K562 (cell line): ENCODE measurements around the gene MAP3K7. TPM values are rescaled to one million over a fixed set of nuclear protein-coding genes. Genes with fewer than 3 reads are reported as not detected.
A peak's percentile ranks its signal among the peaks of the same experiment; 100 is the strongest.

Source experiments
- ATAC-seq: fragments of 200-7000 bp; cut with Tn5 transposase; 3 replicates; pipeline ENCODE4 v1.9.1; 2020; ENCODE audit warnings: moderate library complexity
- BruUV-seq: library from RNA; stranded (reverse); fragments of 400-500 nt; replicated peaks from 2 replicates; lab custom pipeline; 2021; lab: Mats Ljungman, UMichigan
- CTCF ChIA-PET: fragments of 300-600 bp; formaldehyde crosslinking; extraction: SDS; loops from one replicate; lab custom pipeline; 2021; ENCODE audit warnings: low intra/inter-chr PET ratio; lab: Yijun Ruan, JAX
- POLR2A ChIA-PET: fragments of 300-600, 350-650 bp; sonication (Branson Sonifier 250); formaldehyde crosslinking; extraction: SDS; loops from one replicate; lab custom pipeline; 2021; ENCODE audit warnings: antibody characterized with exemption, inconsistent platforms; lab: Yijun Ruan, JAX
- DNase-seq, 4 experiments: peaks; one replicate each; pipeline versions ENCODE4 v3.0.0 to v3.0.0-alpha.2; 2011 to 2018; ENCODE audit warnings: low spot score in 3 of 4, mixed read lengths in 3 of 4; ENCODE audit errors: extremely low read depth in 1 of 4
- FAIRE-seq: peaks from 2 replicates; lab custom pipeline; 2011; peaks lifted over from hg19 to GRCh38; lab: Jason Lieb, UNC
- H2AFZ ChIP-seq: 2 replicates; pipeline ENCODE4 v1.6.0; 2011; ENCODE audit warnings: low read depth, low read length, control low read depth, inconsistent platforms
- H3K27ac ChIP-seq: fragments of 200-600 bp; 3 replicates; pipeline ENCODE4 v1.8.0; 2011; ENCODE audit warnings: low read depth, mild to moderate bottlenecking, control low read depth, inconsistent platforms, low read length, moderate library complexity, mixed read lengths; ENCODE audit errors: extremely low read depth
- H3K27me3 ChIP-seq, 2 experiments: fragments of 300-600 bp in 1 of 2; 2 replicates in 1 of 2; 3 replicates in 1 of 2; pipeline versions ENCODE4 v1.6.0 to v1.8.0; 2011; ENCODE audit warnings: inconsistent platforms in 2 of 2, low read length in 2 of 2, mild to moderate bottlenecking in 1 of 2, mixed read lengths in 1 of 2, moderate library complexity in 1 of 2; ENCODE audit not compliant: control insufficient read depth in 2 of 2, insufficient read depth in 2 of 2
- H3K36me3 ChIP-seq: fragments of 300-600 bp; 3 replicates; pipeline ENCODE4 v1.8.0; 2011; ENCODE audit warnings: mild to moderate bottlenecking, low read length, inconsistent platforms; ENCODE audit not compliant: control insufficient read depth, insufficient read depth
- H3K4me1 ChIP-seq, 2 experiments: fragments of 200-600 bp in 1 of 2; replicated peaks in 1 of 2; 2 replicates in 1 of 2; 3 replicates in 1 of 2; pipeline versions ENCODE4 v1.5.1 to v1.8.0; 2011; ENCODE audit warnings: inconsistent platforms in 2 of 2, low read length in 2 of 2, mild to moderate bottlenecking in 1 of 2, mixed read lengths in 1 of 2, moderate library complexity in 1 of 2; ENCODE audit not compliant: control insufficient read depth in 2 of 2, insufficient read depth in 2 of 2
- H3K4me2 ChIP-seq: 2 replicates; pipeline ENCODE4 v1.6.1; 2011; ENCODE audit warnings: low read length, control low read depth, inconsistent platforms, mixed read lengths; ENCODE audit not compliant: insufficient read depth
- H3K4me3 ChIP-seq: fragments of 200-600 bp; sonication (generic), shearing (Covaris generic); 2 replicates; pipeline ENCODE4 v1.5.1; 2016; ENCODE audit warnings: control low read depth, inconsistent platforms
- H3K79me2 ChIP-seq: fragments of 200-600 bp; 3 replicates; pipeline ENCODE4 v1.8.0; 2011; ENCODE audit warnings: low read length, inconsistent platforms; ENCODE audit not compliant: control insufficient read depth, insufficient read depth
- H3K9ac ChIP-seq, 2 experiments: 2 replicates each; pipeline versions ENCODE4 v1.6.0 to v1.6.1; 2011; ENCODE audit warnings: low read depth in 2 of 2, low read length in 2 of 2, control low read depth in 1 of 2, inconsistent platforms in 1 of 2, mild to moderate bottlenecking in 1 of 2, mixed read lengths in 1 of 2; ENCODE audit not compliant: insufficient read depth in 1 of 2
- H3K9me1 ChIP-seq: one replicate; pipeline ENCODE4 v1.6.0; 2011; ENCODE audit warnings: inconsistent platforms, mild to moderate bottlenecking, low read length, moderate library complexity; ENCODE audit not compliant: control insufficient read depth, insufficient read depth
- H3K9me3 ChIP-seq: replicated peaks from 2 replicates; pipeline ENCODE4 v1.5.1; 2011; ENCODE audit warnings: low read depth, low read length, inconsistent platforms; ENCODE audit not compliant: control insufficient read depth, insufficient read depth
- H4K20me1 ChIP-seq: replicated peaks from 2 replicates; pipeline ENCODE4 v1.6.1; 2011; ENCODE audit warnings: low read length, inconsistent platforms, mixed read lengths; ENCODE audit not compliant: control insufficient read depth, insufficient read depth
- CHCHD3 ChIP-seq: fragments of 250-450 bp; sonication (Bioruptor Pico); IDR thresholded peaks from 2 replicates; pipeline ENCODE4 v2.1.2; 2022; ENCODE audit warnings: mild to moderate bottlenecking
- GABPB2 ChIP-seq: fragments of 250-450 bp; sonication (Bioruptor Pico); conservative IDR thresholded peaks from 2 replicates; pipeline ENCODE4 v1.5.1; 2021; ENCODE audit warnings: mild to moderate bottlenecking
- ILF3 ChIP-seq: fragments of 450-650 bp; IDR thresholded peaks from 2 replicates; pipeline ENCODE4 v1.6.1; 2018; ENCODE audit warnings: antibody characterized with exemption, mild to moderate bottlenecking, moderate library complexity, borderline replicate concordance
- NR3C1 ChIP-seq: sonication (generic); formaldehyde crosslinking; IDR thresholded peaks from 2 replicates; pipeline ENCODE4 v1.8.1; 2022; ENCODE audit warnings: missing genetic modification reagents
- SAP30 ChIP-seq: fragments of 200-600 bp; sonication (generic); IDR thresholded peaks from 2 replicates; pipeline ENCODE4 v1.6.1; 2012; ENCODE audit warnings: borderline replicate concordance, low read depth, mild to moderate bottlenecking, moderate library complexity, low read length, control low read depth, inconsistent platforms; ENCODE audit not compliant: insufficient read depth, poor library complexity, severe bottlenecking
- YY1 ChIP-seq, 3 experiments: IDR thresholded peaks; 2 replicates each; pipeline ENCODE4 v1.6.1; 2011; ENCODE audit warnings: low read length in 2 of 3, mild to moderate bottlenecking in 2 of 3, moderate library complexity in 2 of 3, borderline replicate concordance in 1 of 3, control low read depth in 1 of 3, low read depth in 1 of 3; ENCODE audit not compliant: insufficient read depth in 3 of 3, insufficient replicate concordance in 2 of 3, control insufficient read depth in 1 of 3, insufficient read length in 1 of 3; ENCODE audit errors: extremely low read depth in 1 of 3
- ZNF217 ChIP-seq: sonication (generic); formaldehyde crosslinking; IDR thresholded peaks from 2 replicates; pipeline ENCODE4 v1.8.0; 2022; ENCODE audit warnings: mild to moderate bottlenecking, missing genetic modification reagents
- ZNF778 ChIP-seq: fragments of 450-650 bp; formaldehyde crosslinking; IDR thresholded peaks from 2 replicates; pipeline ENCODE4 v1.4.0; 2020; ENCODE audit warnings: mild to moderate bottlenecking, moderate library complexity
- WGBS: fragments of 100-300 bp; shearing (Covaris generic); methylation state at CpG from one replicate; pipeline ENCODE4 v1.1.6; 2016; ENCODE audit warnings: low coverage, mixed read lengths; ENCODE audit not compliant: insufficient coverage; ENCODE audit errors: missing lambda C conversion rate; 5-methylcytosine and 5-hydroxymethylcytosine counted together
- in situ Hi-C: fragments of 300-500 bp; cut with MboI; formaldehyde crosslinking; loops from 4 replicates; pipeline ENCODE4 v1.15.0; 2018; ENCODE audit warnings: inconsistent platforms, mixed read lengths
- intact Hi-C: fragments of 100-400 bp; cut with micrococcal nuclease; formaldehyde crosslinking; loops from 2 replicates; pipeline ENCODE4 v1.14.2; 2022
- polyA plus RNA-seq, 8 experiments: library from polyadenylated mRNA; depleted of rRNA in 4 of 8; stranded (reverse) in 5 of 8; unstranded in 3 of 8; fragments of >200 nt; fragmentation: Nextera tagmentation in 2 of 8; fragmentation: Illumina TruSeq in 1 of 8; extraction: Ambion mirVana in 2 of 8; extraction: Trizol in 1 of 8; gene quantifications; 2 replicates each; pipeline versions ENCODE4 v1.2.1 to v1.2.3, GENCODE V29; 2011 to 2014; ENCODE audit warnings: inconsistent platforms in 1 of 8, missing spikeins in 1 of 8
- total RNA-seq, 7 experiments: library from RNA; depleted of rRNA in 6 of 7; stranded (reverse); fragments of >200 nt in 6 of 7; fragmentation: Illumina TruSeq in 2 of 7; extraction: Trizol in 2 of 7; gene quantifications; 2 replicates each; pipeline versions ENCODE4 v1.2.1 to v1.2.3, GENCODE V29; 2011 to 2021; ENCODE audit warnings: low replicate concordance in 1 of 7
- TF ChIP-seq, protein P1 (sequence below): fragments of 250-450 bp; sonication (Bioruptor Pico); IDR thresholded peaks from 2 replicates; pipeline ENCODE4 v1.5.0; 2020; ENCODE audit warnings: mild to moderate bottlenecking
- TF ChIP-seq, protein P2 (sequence below), 2 experiments: fragments of 450-650 bp in 1 of 2; sonication (generic) in 1 of 2; formaldehyde crosslinking; conservative IDR thresholded peaks; 2 replicates each; pipeline versions ENCODE4 v1.4.0 to v1.8.1; 2020 to 2022; ENCODE audit warnings: mild to moderate bottlenecking in 1 of 2, missing genetic modification reagents in 1 of 2

Gene MAP3K7
- total and polyA plus RNA-seq, 9 of the 15 experiments (the other 6 are each of a cell fraction or from before 2014, with no cell fraction given) = 13.4 to 60.9 (median 34.8) TPM

DNA sequence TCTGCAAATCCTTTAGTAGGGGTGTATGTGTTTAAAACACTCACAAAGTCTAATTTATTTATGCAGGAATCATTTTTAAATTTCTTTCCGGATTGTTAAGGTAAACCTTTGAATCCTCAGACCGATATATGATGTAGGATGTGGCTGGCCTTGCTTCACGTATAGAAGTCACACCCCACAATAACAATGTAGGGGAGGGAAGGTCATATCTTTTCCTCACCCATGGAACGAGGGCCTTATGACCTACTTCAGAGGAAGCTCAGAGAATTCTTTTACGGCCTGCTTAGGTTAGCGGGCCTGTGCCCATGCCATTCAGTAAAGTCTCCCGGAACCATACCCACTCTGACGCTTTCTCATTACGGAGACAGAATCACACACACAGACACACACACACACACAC, 102.9 kb downstream of the MAP3K7 start (continued):
- TF ChIP-seq, protein P1, sequence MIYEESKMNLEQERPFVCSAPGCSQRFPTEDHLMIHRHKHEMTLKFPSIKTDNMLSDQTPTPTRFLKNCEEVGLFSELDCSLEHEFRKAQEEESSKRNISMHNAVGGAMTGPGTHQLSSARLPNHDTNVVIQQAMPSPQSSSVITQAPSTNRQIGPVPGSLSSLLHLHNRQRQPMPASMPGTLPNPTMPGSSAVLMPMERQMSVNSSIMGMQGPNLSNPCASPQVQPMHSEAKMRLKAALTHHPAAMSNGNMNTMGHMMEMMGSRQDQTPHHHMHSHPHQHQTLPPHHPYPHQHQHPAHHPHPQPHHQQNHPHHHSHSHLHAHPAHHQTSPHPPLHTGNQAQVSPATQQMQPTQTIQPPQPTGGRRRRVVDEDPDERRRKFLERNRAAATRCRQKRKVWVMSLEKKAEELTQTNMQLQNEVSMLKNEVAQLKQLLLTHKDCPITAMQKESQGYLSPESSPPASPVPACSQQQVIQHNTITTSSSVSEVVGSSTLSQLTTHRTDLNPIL (CRISPR knock-in tag) = no peak
- TF ChIP-seq ZNF778 (CRISPR knock-in tag) (no peak), NR3C1 (CRISPR knock-in tag) (no peak), SAP30 (no peak)
- TF ChIP-seq, protein P2, sequence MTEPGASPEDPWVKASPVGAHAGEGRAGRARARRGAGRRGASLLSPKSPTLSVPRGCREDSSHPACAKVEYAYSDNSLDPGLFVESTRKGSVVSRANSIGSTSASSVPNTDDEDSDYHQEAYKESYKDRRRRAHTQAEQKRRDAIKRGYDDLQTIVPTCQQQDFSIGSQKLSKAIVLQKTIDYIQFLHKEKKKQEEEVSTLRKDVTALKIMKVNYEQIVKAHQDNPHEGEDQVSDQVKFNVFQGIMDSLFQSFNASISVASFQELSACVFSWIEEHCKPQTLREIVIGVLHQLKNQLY (CRISPR knock-in tag; conservative IDR thresholded peaks at IDR 0.05) = no peak

DNA sequence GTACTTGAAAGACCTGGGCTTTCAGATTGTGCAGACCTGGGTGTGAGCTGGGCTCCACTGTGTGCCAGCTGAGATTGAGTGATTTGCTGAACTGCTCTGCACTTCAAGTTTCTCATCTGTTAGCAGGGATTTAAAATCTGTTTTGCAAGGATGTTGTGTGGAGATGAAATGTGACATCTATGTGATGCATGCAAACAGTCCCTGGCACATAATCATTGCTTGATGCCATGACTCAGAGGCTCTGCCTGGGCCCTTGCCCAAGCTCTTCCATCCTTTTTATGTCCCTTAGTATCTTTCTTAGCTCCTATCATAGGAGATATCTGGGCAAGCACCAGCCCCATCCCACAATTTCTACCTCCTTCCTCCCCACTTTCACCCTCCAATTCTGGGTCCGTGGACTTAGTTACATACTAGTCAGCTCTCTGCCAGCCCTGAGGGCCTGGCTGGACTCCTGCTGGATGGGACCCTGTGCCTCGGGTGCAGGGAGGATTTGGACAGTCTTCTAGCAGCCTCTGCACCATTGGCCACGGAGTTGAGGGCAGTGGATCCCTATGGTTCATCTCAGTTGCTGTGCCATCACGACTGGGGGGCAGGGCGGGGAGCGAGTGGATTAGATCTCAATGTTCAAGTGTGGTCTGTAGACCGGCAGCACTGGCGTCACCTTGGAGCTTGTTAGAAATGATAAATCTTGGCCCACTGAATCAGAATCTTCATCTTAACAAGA, 103.6 kb downstream of the MAP3K7 start:
- H3K4me2 ChIP-seq = no peak overlapping the region
- H3K27me3 ChIP-seq = no peaks in the 10 kb centered on the region; a peak in 1 of 5 replicates
- no peak for FAIRE-seq
- no TSS peak for BruUV-seq
- ATAC-seq = no peak
- no peak overlapping the region for H3K9ac ChIP-seq
- POLR2A ChIA-PET = interaction anchor here (0.7 kb wide), 1 partner anchor 306 kb away, joined by 3 read pairs; no protein-coding TSS in a partner anchor
- H2AFZ ChIP-seq = no peak overlapping the region
- DNase-seq = peak in 1 of 4 experiments; percentile 1
- no peaks in the 10 kb centered on the region for H4K20me1 ChIP-seq
- H3K36me3 ChIP-seq = no peaks in the 10 kb centered on the region
- CTCF ChIA-PET = no interaction called here
- intact Hi-C loops = no loop called here
- H3K4me3 ChIP-seq = no peak overlapping the region
- WGBS = 34% methylated on average over 8 of the region's 8 CpGs
- peaks cover 0 to 8% of the 10 kb centered on the region in 2 experiments; a peak in 3 of 5 replicates for H3K4me1 ChIP-seq
- no peaks in the 10 kb centered on the region for H3K9me3 ChIP-seq
- no peak overlapping the region for H3K27ac ChIP-seq
- no peaks in the 10 kb centered on the region for H3K9me1 ChIP-seq
- in situ Hi-C loops = no loop called here
- no peaks in the 10 kb centered on the region for H3K79me2 ChIP-seq
- no peak for TF ChIP-seq GABPB2 (CRISPR knock-in tag)
- no peak for TF ChIP-seq CHCHD3 (CRISPR knock-in tag)
- no peak for TF ChIP-seq YY1 (IDR thresholded peaks at IDR 0.05; ENCODE audit: borderline replicate concordance in 1 of 3, control insufficient read depth in 1 of 3, extremely low read depth in 1 of 3, insufficient read depth in 3 of 3, insufficient read length in 1 of 3, insufficient replicate concordance in 2 of 3, low read depth in 1 of 3, low read length in 2 of 3)
- TF ChIP-seq ILF3 = no peak
- no peak for TF ChIP-seq ZNF217
